K562 (cell line): ENCODE results near the gene KCNA10. TPM values are rescaled to one million over a fixed set of nuclear protein-coding genes. Genes with fewer than 3 reads are reported as not detected.

Source experiments
- ATF7 ChIP-seq: fragments of 450-650 bp; IDR thresholded peaks from 2 replicates; pipeline ENCODE4 v1.7.1; 2014; ENCODE audit warnings: mild to moderate bottlenecking, moderate library complexity
- BCL6 ChIP-seq: fragments of 250-450 bp; sonication (Bioruptor Pico); IDR thresholded peaks from 2 replicates; pipeline ENCODE4 v1.4.0; 2020
- CBX3 ChIP-seq, 2 experiments: IDR thresholded peaks; 1 replicate in 1 of 2; 2 replicates in 1 of 2; pipeline ENCODE4 v1.6.1; 2012; ENCODE audit warnings: inconsistent platforms in 2 of 2, low read length in 2 of 2, borderline replicate concordance in 1 of 2, control low read depth in 1 of 2
- CEBPG ChIP-seq, 3 experiments: fragments of 200-800 bp in 1 of 3; sonication (Bioruptor generic) in 1 of 3; sonication (generic) in 1 of 3; formaldehyde crosslinking in 1 of 3; IDR thresholded peaks in 2 of 3; conservative IDR thresholded peaks in 1 of 3; 2 replicates each; pipeline versions ENCODE4 v1.6.1 to v1.8.0; 2016 to 2022; ENCODE audit warnings: missing compliant biosample characterization in 2 of 3, missing genetic modification characterization in 2 of 3, mild to moderate bottlenecking in 1 of 3, missing genetic modification reagents in 1 of 3
- CHCHD3 ChIP-seq: fragments of 250-450 bp; sonication (Bioruptor Pico); IDR thresholded peaks from 2 replicates; pipeline ENCODE4 v2.1.2; 2022; ENCODE audit warnings: mild to moderate bottlenecking
- HDAC1 ChIP-seq, 2 experiments: fragments of 450-650 bp; IDR thresholded peaks; 2 replicates each; pipeline ENCODE4 v1.6.1; 2016 to 2017; ENCODE audit warnings: inconsistent platforms in 1 of 2, mild to moderate bottlenecking in 1 of 2, moderate library complexity in 1 of 2
- MCM7 ChIP-seq, 2 experiments: fragments of 450-650 bp; IDR thresholded peaks; 2 replicates each; pipeline ENCODE4 v1.6.1; 2016 to 2018
- NFIX ChIP-seq: fragments of 250-450 bp; sonication (Bioruptor Pico); IDR thresholded peaks from 2 replicates; pipeline ENCODE4 v1.4.0; 2020; ENCODE audit warnings: low read depth, mild to moderate bottlenecking, moderate library complexity
- XRCC5 ChIP-seq: fragments of 200-400 bp; formaldehyde crosslinking; IDR thresholded peaks from 2 replicates; pipeline ENCODE4 v1.6.1; 2017; ENCODE audit warnings: low read depth, mild to moderate bottlenecking, low read length
- polyA plus RNA-seq, 8 experiments: library from polyadenylated mRNA; depleted of rRNA in 4 of 8; stranded (reverse) in 5 of 8; unstranded in 3 of 8; fragments of >200 nt; fragmentation: Nextera tagmentation in 2 of 8; fragmentation: Illumina TruSeq in 1 of 8; extraction: Ambion mirVana in 2 of 8; extraction: Trizol in 1 of 8; gene quantifications; 2 replicates each; pipeline versions ENCODE4 v1.2.1 to v1.2.3, GENCODE V29; 2011 to 2014; ENCODE audit warnings: inconsistent platforms in 1 of 8, missing spikeins in 1 of 8
- total RNA-seq, 7 experiments: library from RNA; depleted of rRNA in 6 of 7; stranded (reverse); fragments of >200 nt in 6 of 7; fragmentation: Illumina TruSeq in 2 of 7; extraction: Trizol in 2 of 7; gene quantifications; 2 replicates each; pipeline versions ENCODE4 v1.2.1 to v1.2.3, GENCODE V29; 2011 to 2021; ENCODE audit warnings: low replicate concordance in 1 of 7
- TF ChIP-seq, protein P1 (sequence below): fragments of 450-650 bp; formaldehyde crosslinking; IDR thresholded peaks from 2 replicates; pipeline ENCODE4 v1.4.0; 2022; ENCODE audit warnings: missing genetic modification characterization
- TF ChIP-seq, protein P2 (sequence below): fragments of 450-650 bp; IDR thresholded peaks from 2 replicates; pipeline ENCODE4 v1.7.0; 2016; ENCODE audit warnings: borderline replicate concordance
- TF ChIP-seq, protein P3 (sequence below): fragments of 250-450 bp; sonication (Bioruptor Pico); IDR thresholded peaks from 2 replicates; pipeline ENCODE4 v1.8.0; 2021; ENCODE audit warnings: moderate library complexity, mild to moderate bottlenecking, inconsistent platforms
- TF ChIP-seq, protein P4 (sequence below), 2 experiments: fragments of 450-650 bp in 1 of 2; sonication (generic) in 1 of 2; formaldehyde crosslinking; conservative IDR thresholded peaks; 2 replicates each; pipeline versions ENCODE4 v1.4.0 to v1.8.1; 2020 to 2022; ENCODE audit warnings: mild to moderate bottlenecking in 1 of 2, missing genetic modification reagents in 1 of 2
- TF ChIP-seq, protein P5 (sequence below), 2 experiments: fragments of 450-650 bp in 1 of 2; sonication (generic) in 1 of 2; formaldehyde crosslinking in 1 of 2; IDR thresholded peaks in 1 of 2; conservative IDR thresholded peaks in 1 of 2; 2 replicates each; pipeline versions ENCODE4 v1.6.1 to v1.8.1; 2016 to 2023; ENCODE audit warnings: mild to moderate bottlenecking in 2 of 2, moderate library complexity in 2 of 2, inconsistent platforms in 1 of 2, missing genetic modification reagents in 1 of 2
- TF ChIP-seq, protein P6 (sequence below): fragments of 250-450 bp; sonication (Bioruptor Pico); IDR thresholded peaks from 2 replicates; pipeline ENCODE4 v1.9.0; 2021; ENCODE audit warnings: mild to moderate bottlenecking, inconsistent platforms

KCNA10 gene
- total and polyA plus RNA-seq, 9 of the 15 experiments (the other 6 are each of a cell fraction or from before 2014, with no cell fraction given) = not detected

DNA sequence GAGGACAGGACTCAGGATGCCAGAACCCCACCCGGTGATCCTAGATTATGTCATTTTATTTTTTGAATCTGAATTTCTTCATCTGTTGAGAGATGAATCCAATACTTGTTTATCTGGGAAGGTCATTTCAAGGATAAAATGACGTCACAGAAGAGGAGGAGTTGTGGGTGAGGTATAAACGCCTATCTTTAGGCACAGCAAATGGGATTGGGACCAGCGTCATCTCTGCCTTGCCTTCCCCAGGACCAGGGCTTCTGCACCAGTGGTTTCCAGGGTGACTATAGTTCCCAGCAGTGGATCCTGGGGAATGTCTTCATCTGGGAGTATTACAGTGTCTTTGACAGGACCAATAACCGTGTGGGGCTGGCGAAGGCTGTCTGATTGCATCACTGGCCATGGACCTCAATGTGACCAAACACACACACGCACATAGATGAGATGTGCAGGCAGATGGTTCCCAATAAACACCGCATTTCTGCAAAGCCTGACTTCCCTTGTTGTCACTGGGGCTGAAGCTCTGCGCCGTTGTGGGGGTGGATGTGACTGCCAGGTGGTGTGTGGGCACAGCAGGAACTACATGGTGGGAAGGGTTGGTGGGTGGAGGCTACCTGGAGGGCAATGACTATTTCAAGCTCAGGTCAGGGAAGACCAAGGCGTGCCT lies 28.1 kb downstream of the KCNA10 start (continued):
- TF ChIP-seq CBX3 (IDR thresholded peaks at IDR 0.05; ENCODE audit: borderline replicate concordance in 1 of 2, low read length in 2 of 2) = no peak
- TF ChIP-seq, protein P1, sequence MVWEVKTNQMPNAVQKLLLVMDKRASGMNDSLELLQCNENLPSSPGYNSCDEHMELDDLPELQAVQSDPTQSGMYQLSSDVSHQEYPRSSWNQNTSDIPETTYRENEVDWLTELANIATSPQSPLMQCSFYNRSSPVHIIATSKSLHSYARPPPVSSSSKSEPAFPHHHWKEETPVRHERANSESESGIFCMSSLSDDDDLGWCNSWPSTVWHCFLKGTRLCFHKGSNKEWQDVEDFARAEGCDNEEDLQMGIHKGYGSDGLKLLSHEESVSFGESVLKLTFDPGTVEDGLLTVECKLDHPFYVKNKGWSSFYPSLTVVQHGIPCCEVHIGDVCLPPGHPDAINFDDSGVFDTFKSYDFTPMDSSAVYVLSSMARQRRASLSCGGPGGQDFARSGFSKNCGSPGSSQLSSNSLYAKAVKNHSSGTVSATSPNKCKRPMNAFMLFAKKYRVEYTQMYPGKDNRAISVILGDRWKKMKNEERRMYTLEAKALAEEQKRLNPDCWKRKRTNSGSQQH = no peak
- no peak for TF ChIP-seq MCM7 (IDR thresholded peaks at IDR 0.05)
- TF ChIP-seq, protein P2, sequence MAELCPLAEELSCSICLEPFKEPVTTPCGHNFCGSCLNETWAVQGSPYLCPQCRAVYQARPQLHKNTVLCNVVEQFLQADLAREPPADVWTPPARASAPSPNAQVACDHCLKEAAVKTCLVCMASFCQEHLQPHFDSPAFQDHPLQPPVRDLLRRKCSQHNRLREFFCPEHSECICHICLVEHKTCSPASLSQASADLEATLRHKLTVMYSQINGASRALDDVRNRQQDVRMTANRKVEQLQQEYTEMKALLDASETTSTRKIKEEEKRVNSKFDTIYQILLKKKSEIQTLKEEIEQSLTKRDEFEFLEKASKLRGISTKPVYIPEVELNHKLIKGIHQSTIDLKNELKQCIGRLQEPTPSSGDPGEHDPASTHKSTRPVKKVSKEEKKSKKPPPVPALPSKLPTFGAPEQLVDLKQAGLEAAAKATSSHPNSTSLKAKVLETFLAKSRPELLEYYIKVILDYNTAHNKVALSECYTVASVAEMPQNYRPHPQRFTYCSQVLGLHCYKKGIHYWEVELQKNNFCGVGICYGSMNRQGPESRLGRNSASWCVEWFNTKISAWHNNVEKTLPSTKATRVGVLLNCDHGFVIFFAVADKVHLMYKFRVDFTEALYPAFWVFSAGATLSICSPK = no peak
- no peak for TF ChIP-seq HDAC1 (IDR thresholded peaks at IDR 0.05)
- TF ChIP-seq, protein P3, sequence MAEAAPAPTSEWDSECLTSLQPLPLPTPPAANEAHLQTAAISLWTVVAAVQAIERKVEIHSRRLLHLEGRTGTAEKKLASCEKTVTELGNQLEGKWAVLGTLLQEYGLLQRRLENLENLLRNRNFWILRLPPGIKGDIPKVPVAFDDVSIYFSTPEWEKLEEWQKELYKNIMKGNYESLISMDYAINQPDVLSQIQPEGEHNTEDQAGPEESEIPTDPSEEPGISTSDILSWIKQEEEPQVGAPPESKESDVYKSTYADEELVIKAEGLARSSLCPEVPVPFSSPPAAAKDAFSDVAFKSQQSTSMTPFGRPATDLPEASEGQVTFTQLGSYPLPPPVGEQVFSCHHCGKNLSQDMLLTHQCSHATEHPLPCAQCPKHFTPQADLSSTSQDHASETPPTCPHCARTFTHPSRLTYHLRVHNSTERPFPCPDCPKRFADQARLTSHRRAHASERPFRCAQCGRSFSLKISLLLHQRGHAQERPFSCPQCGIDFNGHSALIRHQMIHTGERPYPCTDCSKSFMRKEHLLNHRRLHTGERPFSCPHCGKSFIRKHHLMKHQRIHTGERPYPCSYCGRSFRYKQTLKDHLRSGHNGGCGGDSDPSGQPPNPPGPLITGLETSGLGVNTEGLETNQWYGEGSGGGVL (CRISPR knock-in tag) = no peak
- TF ChIP-seq NFIX = no peak
- TF ChIP-seq, protein P4, sequence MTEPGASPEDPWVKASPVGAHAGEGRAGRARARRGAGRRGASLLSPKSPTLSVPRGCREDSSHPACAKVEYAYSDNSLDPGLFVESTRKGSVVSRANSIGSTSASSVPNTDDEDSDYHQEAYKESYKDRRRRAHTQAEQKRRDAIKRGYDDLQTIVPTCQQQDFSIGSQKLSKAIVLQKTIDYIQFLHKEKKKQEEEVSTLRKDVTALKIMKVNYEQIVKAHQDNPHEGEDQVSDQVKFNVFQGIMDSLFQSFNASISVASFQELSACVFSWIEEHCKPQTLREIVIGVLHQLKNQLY (CRISPR knock-in tag; conservative IDR thresholded peaks at IDR 0.05) = no peak
- peak; percentile 77; the same call in 1 of the 2 replicates for TF ChIP-seq ATF7
- TF ChIP-seq, protein P5, sequence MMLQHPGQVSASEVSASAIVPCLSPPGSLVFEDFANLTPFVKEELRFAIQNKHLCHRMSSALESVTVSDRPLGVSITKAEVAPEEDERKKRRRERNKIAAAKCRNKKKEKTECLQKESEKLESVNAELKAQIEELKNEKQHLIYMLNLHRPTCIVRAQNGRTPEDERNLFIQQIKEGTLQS (IDR thresholded peaks at IDR 0.05) = peak; percentile 66
- TF ChIP-seq, protein P5 (CRISPR knock-in tag; conservative IDR thresholded peaks at IDR 0.05) = no peak
- TF ChIP-seq, protein P6, sequence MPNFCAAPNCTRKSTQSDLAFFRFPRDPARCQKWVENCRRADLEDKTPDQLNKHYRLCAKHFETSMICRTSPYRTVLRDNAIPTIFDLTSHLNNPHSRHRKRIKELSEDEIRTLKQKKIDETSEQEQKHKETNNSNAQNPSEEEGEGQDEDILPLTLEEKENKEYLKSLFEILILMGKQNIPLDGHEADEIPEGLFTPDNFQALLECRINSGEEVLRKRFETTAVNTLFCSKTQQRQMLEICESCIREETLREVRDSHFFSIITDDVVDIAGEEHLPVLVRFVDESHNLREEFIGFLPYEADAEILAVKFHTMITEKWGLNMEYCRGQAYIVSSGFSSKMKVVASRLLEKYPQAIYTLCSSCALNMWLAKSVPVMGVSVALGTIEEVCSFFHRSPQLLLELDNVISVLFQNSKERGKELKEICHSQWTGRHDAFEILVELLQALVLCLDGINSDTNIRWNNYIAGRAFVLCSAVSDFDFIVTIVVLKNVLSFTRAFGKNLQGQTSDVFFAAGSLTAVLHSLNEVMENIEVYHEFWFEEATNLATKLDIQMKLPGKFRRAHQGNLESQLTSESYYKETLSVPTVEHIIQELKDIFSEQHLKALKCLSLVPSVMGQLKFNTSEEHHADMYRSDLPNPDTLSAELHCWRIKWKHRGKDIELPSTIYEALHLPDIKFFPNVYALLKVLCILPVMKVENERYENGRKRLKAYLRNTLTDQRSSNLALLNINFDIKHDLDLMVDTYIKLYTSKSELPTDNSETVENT (CRISPR knock-in tag) = no peak
- TF ChIP-seq XRCC5 = no peak
- TF ChIP-seq CEBPG (CRISPR knock-in tag; IDR thresholded peaks at IDR 0.05) = 0 out of 2 replicates have a peak, but pooled peaks have one; percentile 8
- TF ChIP-seq CEBPG (tag; conservative IDR thresholded peaks at IDR 0.05 in 1 of 2, IDR thresholded peaks at IDR 0.05 in 1 of 2) = peak in 1 of 2 experiments; percentile 56; a peak in 2 of 4 replicates
- no peak for TF ChIP-seq BCL6 (CRISPR knock-in tag)
- TF ChIP-seq CHCHD3 (CRISPR knock-in tag) = no peak
